ENCODE measurements around the gene ITGB1BP1.

The ITGB1BP1 gene

GRCh38 chr2:9441556-9441955 is 18.2 kb upstream of the ITGB1BP1 start:
- no peak overlapping the region for H3K4me3 ChIP-seq (ENCODE audit: insufficient read length, low read depth)
- TF ChIP-seq YY1 (IDR thresholded peaks at IDR 0.05; ENCODE audit: insufficient read depth, insufficient read length): no peak
- no peak for TF ChIP-seq SUZ12 (IDR thresholded peaks at IDR 0.05; ENCODE audit: extremely low read depth, insufficient read depth, insufficient read length)
- TF ChIP-seq ZNF274 (IDR thresholded peaks at IDR 0.05; ENCODE audit: low read depth, low read length): no peak
- no peaks in the 10 kb centered on the region for H3K9me3 ChIP-seq (ENCODE audit: insufficient read depth, low read length)
- H3K9ac ChIP-seq (ENCODE audit: insufficient read length, low read depth): no peak overlapping the region
- DNase-seq (ENCODE audit: low read depth, low spot score): no peak
- H3K27me3 ChIP-seq (ENCODE audit: insufficient read depth, insufficient read length): no peaks in the 10 kb centered on the region
- H3K36me3 ChIP-seq (ENCODE audit: insufficient read depth, insufficient read length, low read length): peaks cover 79% of the 10 kb centered on the region
- H3K4me1 ChIP-seq (ENCODE audit: insufficient read depth, insufficient read length): no peaks in the 10 kb centered on the region

- no peaks in the 10 kb centered on the region for H3K4me1 ChIP-seq (ENCODE audit: insufficient read depth, insufficient read length)
- H3K27me3 ChIP-seq (ENCODE audit: insufficient read depth, insufficient read length): no peaks in the 10 kb centered on the region
- no peak for TF ChIP-seq YY1 (IDR thresholded peaks at IDR 0.05; ENCODE audit: insufficient read depth, insufficient read length)
- no peak for TF ChIP-seq ZNF274 (IDR thresholded peaks at IDR 0.05; ENCODE audit: low read depth, low read length)
- TF ChIP-seq SUZ12 (IDR thresholded peaks at IDR 0.05; ENCODE audit: extremely low read depth, insufficient read depth, insufficient read length): no peak
- H3K4me3 ChIP-seq (ENCODE audit: insufficient read length, low read depth): no peak overlapping the region
- H3K9me3 ChIP-seq (ENCODE audit: insufficient read depth, low read length): no peaks in the 10 kb centered on the region
- no peak overlapping the region for H3K9ac ChIP-seq (ENCODE audit: insufficient read length, low read depth)
- H3K36me3 ChIP-seq (ENCODE audit: insufficient read depth, insufficient read length, low read length): peaks cover 74% of the 10 kb centered on the region
- DNase-seq (ENCODE audit: low read depth, low spot score): no peak
Observed at GRCh38 chr2:9440058-9440727, 16.9 kb upstream of the ITGB1BP1 start.

GRCh38 chr2:9439536-9439935 is 16.2 kb upstream of the ITGB1BP1 start:
- Histone ChIP-seq H3K9me3 (ENCODE audit: insufficient read depth, low read length) (no peaks in the 10 kb centered on the region), H3K27me3 (ENCODE audit: insufficient read depth, insufficient read length) (no peaks in the 10 kb centered on the region), H3K4me3 (ENCODE audit: insufficient read length, low read depth) (no peak overlapping the region), H3K4me1 (ENCODE audit: insufficient read depth, insufficient read length) (no peaks in the 10 kb centered on the region), H3K36me3 (ENCODE audit: insufficient read depth, insufficient read length, low read length) (peaks cover 76% of the 10 kb centered on the region), H3K9ac (ENCODE audit: insufficient read length, low read depth) (no peak overlapping the region)
- no peak for TF ChIP-seq ZNF274 (IDR thresholded peaks at IDR 0.05; ENCODE audit: low read depth, low read length)
- no peak for TF ChIP-seq SUZ12 (IDR thresholded peaks at IDR 0.05; ENCODE audit: extremely low read depth, insufficient read depth, insufficient read length)
- TF ChIP-seq YY1 (IDR thresholded peaks at IDR 0.05; ENCODE audit: insufficient read depth, insufficient read length): no peak
- DNase-seq (ENCODE audit: low read depth, low spot score): no peak

GRCh38 chr2:9434489-9434888 is 11.2 kb upstream of the ITGB1BP1 start:
- DNase-seq (ENCODE audit: low read depth, low spot score): no peak
- Histone ChIP-seq H3K27me3 (ENCODE audit: insufficient read depth, insufficient read length) (no peaks in the 10 kb centered on the region), H3K4me3 (ENCODE audit: insufficient read length, low read depth) (no peak overlapping the region), H3K36me3 (ENCODE audit: insufficient read depth, insufficient read length, low read length) (peaks cover 77% of the 10 kb centered on the region), H3K9me3 (ENCODE audit: insufficient read depth, low read length) (no peaks in the 10 kb centered on the region), H3K9ac (ENCODE audit: insufficient read length, low read depth) (no peak overlapping the region), H3K4me1 (ENCODE audit: insufficient read depth, insufficient read length) (no peaks in the 10 kb centered on the region)
- no peak for TF ChIP-seq SUZ12 (IDR thresholded peaks at IDR 0.05; ENCODE audit: extremely low read depth, insufficient read depth, insufficient read length)
- no peak for TF ChIP-seq ZNF274 (IDR thresholded peaks at IDR 0.05; ENCODE audit: low read depth, low read length)
- no peak for TF ChIP-seq YY1 (IDR thresholded peaks at IDR 0.05; ENCODE audit: insufficient read depth, insufficient read length)

- TF ChIP-seq SUZ12 (IDR thresholded peaks at IDR 0.05; ENCODE audit: extremely low read depth, insufficient read depth, insufficient read length) (no peak), YY1 (IDR thresholded peaks at IDR 0.05; ENCODE audit: insufficient read depth, insufficient read length) (no peak), ZNF274 (IDR thresholded peaks at IDR 0.05; ENCODE audit: low read depth, low read length) (no peak)
- Histone ChIP-seq H3K9ac (ENCODE audit: insufficient read length, low read depth) (no peak overlapping the region), H3K4me3 (ENCODE audit: insufficient read length, low read depth) (no peak overlapping the region), H3K36me3 (ENCODE audit: insufficient read depth, insufficient read length, low read length) (peaks cover 72% of the 10 kb centered on the region), H3K27me3 (ENCODE audit: insufficient read depth, insufficient read length) (no peaks in the 10 kb centered on the region), H3K9me3 (ENCODE audit: insufficient read depth, low read length) (no peaks in the 10 kb centered on the region), H3K4me1 (ENCODE audit: insufficient read depth, insufficient read length) (no peaks in the 10 kb centered on the region)
- no peak for DNase-seq (ENCODE audit: low read depth, low spot score)
Observed at GRCh38 chr2:9430316-9431293, 7.3 kb upstream of the ITGB1BP1 start.

- Histone ChIP-seq H3K4me3 (ENCODE audit: insufficient read length, low read depth) (no peak overlapping the region), H3K27me3 (ENCODE audit: insufficient read depth, insufficient read length) (no peaks in the 10 kb centered on the region), H3K9me3 (ENCODE audit: insufficient read depth, low read length) (no peaks in the 10 kb centered on the region), H3K4me1 (ENCODE audit: insufficient read depth, insufficient read length) (no peaks in the 10 kb centered on the region), H3K9ac (ENCODE audit: insufficient read length, low read depth) (no peak overlapping the region), H3K36me3 (ENCODE audit: insufficient read depth, insufficient read length, low read length) (peaks cover 63% of the 10 kb centered on the region)
- no peak for DNase-seq (ENCODE audit: low read depth, low spot score)
- TF ChIP-seq SUZ12 (IDR thresholded peaks at IDR 0.05; ENCODE audit: extremely low read depth, insufficient read depth, insufficient read length): no peak
- no peak for TF ChIP-seq YY1 (IDR thresholded peaks at IDR 0.05; ENCODE audit: insufficient read depth, insufficient read length)
- no peak for TF ChIP-seq ZNF274 (IDR thresholded peaks at IDR 0.05; ENCODE audit: low read depth, low read length)
Observed at GRCh38 chr2:9428965-9429577, 5.7 kb upstream of the ITGB1BP1 start.
